Mammary microvascular endothelial cell (primary cell): ENCODE measurements around the gene LYPD6B. TPM values are rescaled to one million over a fixed set of nuclear protein-coding genes. Genes with fewer than 3 reads are reported as not detected.

ENCODE experiments used
- total RNA-seq: library from RNA; depleted of rRNA; stranded (reverse); fragments of >200 nt; gene quantifications from 2 replicates; pipeline ENCODE4 v1.2.3, GENCODE V29; 2015

The LYPD6B gene
- not detected in 2 replicates for total RNA-seq

DNA sequence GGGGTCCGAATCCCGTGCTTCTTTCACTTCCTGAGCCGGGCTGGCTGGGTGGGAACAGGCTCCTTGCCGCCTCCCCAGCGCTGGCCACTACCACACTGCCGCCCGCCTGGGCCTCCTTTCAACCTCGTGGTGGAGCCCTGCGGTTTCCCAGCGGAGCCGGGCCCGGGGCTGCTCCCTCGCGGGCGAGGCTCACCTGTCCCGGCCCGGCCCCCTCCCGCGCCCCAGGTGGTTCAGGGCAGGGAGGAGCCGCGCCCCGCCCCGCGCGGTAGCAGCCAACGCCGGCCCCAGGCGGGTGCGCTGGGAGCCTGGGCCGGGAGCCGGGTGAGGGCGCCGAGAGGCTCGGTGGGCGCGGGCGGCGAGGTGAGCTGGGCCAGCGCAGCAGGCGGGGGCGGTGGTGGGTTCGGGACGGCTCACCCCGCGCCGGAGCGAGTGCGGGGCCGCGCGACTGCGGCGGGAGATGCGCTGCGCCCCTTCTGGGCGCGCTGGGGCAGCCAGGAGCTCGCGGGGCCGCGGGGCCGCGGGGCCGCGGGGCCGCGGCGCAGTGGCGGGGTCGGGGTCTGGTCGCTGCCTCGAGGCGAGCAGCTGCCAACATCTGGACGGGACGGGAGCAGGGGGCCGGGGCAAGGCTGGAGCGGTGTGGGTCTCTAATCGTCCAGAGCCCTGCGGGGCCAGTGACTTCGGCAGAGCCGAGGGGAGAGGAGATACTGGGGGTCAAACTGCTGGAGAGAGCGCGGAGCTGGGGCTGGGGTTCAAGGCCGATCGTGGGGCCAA lies at the start of gene LYPD6B:
TSS of gene LYPD6B (plus strand) at position 258 of the 771 bp plus-strand sequence. CDS start 92,250 bp downstream, outside the sequence.

Other genes with a start within 250 kb of the LYPD6B start
- gene KIF5C, start 163.5 kb upstream of the LYPD6B start, total RNA-seq = 0.25 and 0.33 TPM in 2 replicates